Endothelial cell of umbilical vein (primary cell): ENCODE results near the gene DGKB. TPM values are rescaled to one million over a fixed set of nuclear protein-coding genes. Genes with fewer than 3 reads are reported as not detected.

Experiments used
- BruUV-seq: library from RNA; stranded (reverse); fragments of 400-500 nt; replicated peaks from 2 replicates; lab custom pipeline; 2021; lab: Mats Ljungman, UMichigan
- CTCF ChIA-PET: fragments of 300-600, 350-600 bp; sonication (Branson Sonifier 250); formaldehyde crosslinking; loops from one replicate; lab custom pipeline; 2021; ENCODE audit warnings: antibody characterized with exemption, inconsistent platforms; lab: Charles Lee
- POLR2A ChIA-PET: fragments of 300-600, 350-600 bp; sonication (Branson Sonifier 250); formaldehyde crosslinking; loops from one replicate; lab custom pipeline; 2021; ENCODE audit warnings: antibody characterized with exemption, inconsistent platforms; lab: Charles Lee
- DNase-seq: peaks from one replicate; pipeline ENCODE4 v3.0.0-alpha.2; 2011; ENCODE audit warnings: low read depth, low spot score
- FAIRE-seq: peaks from 2 replicates; lab custom pipeline; 2011; peaks lifted over from hg19 to GRCh38; lab: Jason Lieb, UNC
- H2AFZ ChIP-seq: 2 replicates; pipeline ENCODE4 v1.6.0; 2012; ENCODE audit warnings: low read depth, low read length, control low read depth, inconsistent platforms
- H3K27ac ChIP-seq: 2 replicates; pipeline ENCODE4 v1.5.1; 2011; ENCODE audit warnings: low read depth, mild to moderate bottlenecking, control low read depth, low read length, moderate library complexity; ENCODE audit not compliant: insufficient read depth
- H3K27me3 ChIP-seq, 2 experiments: 2 replicates each; pipeline versions ENCODE4 v1.6.0 to v1.6.1; 2011; ENCODE audit warnings: low read length in 2 of 2, mixed read lengths in 1 of 2; ENCODE audit not compliant: control insufficient read depth in 2 of 2, insufficient read depth in 2 of 2
- H3K36me3 ChIP-seq, 2 experiments: 2 replicates in 1 of 2; 3 replicates in 1 of 2; pipeline ENCODE4 v1.5.1; 2011; ENCODE audit warnings: low read length in 2 of 2, mild to moderate bottlenecking in 1 of 2, moderate library complexity in 1 of 2; ENCODE audit not compliant: control insufficient read depth in 2 of 2, insufficient read depth in 2 of 2; ENCODE audit errors: extremely low read depth in 1 of 2
- H3K4me1 ChIP-seq: 3 replicates; pipeline ENCODE4 v1.5.1; 2011; ENCODE audit warnings: mild to moderate bottlenecking, low read length; ENCODE audit not compliant: control insufficient read depth, insufficient read depth; ENCODE audit errors: extremely low read depth
- H3K4me2 ChIP-seq: 2 replicates; pipeline ENCODE4 v1.6.1; 2011; ENCODE audit warnings: low read length, control low read depth, mixed read lengths; ENCODE audit not compliant: insufficient read depth
- H3K4me3 ChIP-seq, 3 experiments: fragments of 200-600 bp in 1 of 3; sonication (generic), shearing (Covaris generic) in 1 of 3; replicated peaks in 1 of 3; 2 replicates each; pipeline ENCODE4 v1.5.1; 2011 to 2016; ENCODE audit warnings: control low read depth in 3 of 3, low read length in 3 of 3, mild to moderate bottlenecking in 2 of 3, inconsistent platforms in 1 of 3, low read depth in 1 of 3, moderate library complexity in 1 of 3; ENCODE audit not compliant: insufficient read depth in 1 of 3
- H3K79me2 ChIP-seq: 2 replicates; pipeline ENCODE4 v1.6.0; 2012; ENCODE audit warnings: low read length, inconsistent platforms; ENCODE audit not compliant: control insufficient read depth, insufficient read depth
- H3K9ac ChIP-seq: replicated peaks from 2 replicates; pipeline ENCODE3; 2011; ENCODE audit warnings: low read length, control low read depth; ENCODE audit not compliant: insufficient read depth; ENCODE audit errors: extremely low read depth
- H3K9me1 ChIP-seq: replicated peaks from 3 replicates; pipeline ENCODE4 v1.6.0; 2011; ENCODE audit warnings: mild to moderate bottlenecking, low read length; ENCODE audit not compliant: control insufficient read depth, insufficient read depth; ENCODE audit errors: extremely low read depth
- H3K9me3 ChIP-seq: replicated peaks from 2 replicates; pipeline ENCODE4 v1.5.1; 2012; ENCODE audit warnings: low read length, inconsistent platforms; ENCODE audit not compliant: control insufficient read depth, insufficient read depth
- H4K20me1 ChIP-seq: replicated peaks from 2 replicates; pipeline ENCODE3; 2011; ENCODE audit warnings: mild to moderate bottlenecking, low read length; ENCODE audit not compliant: control insufficient read depth, insufficient read depth; ENCODE audit errors: extremely low read depth
- EZH2 ChIP-seq: IDR thresholded peaks from 2 replicates; pipeline ENCODE4 v1.6.1; 2012; ENCODE audit warnings: borderline replicate concordance, low read depth, mild to moderate bottlenecking, moderate library complexity, low read length, inconsistent platforms; ENCODE audit not compliant: severe bottlenecking
- FOS ChIP-seq: IDR thresholded peaks from 2 replicates; pipeline ENCODE4 v1.6.1; 2011; ENCODE audit warnings: mild to moderate bottlenecking, low read length, moderate library complexity, borderline replicate concordance; ENCODE audit not compliant: insufficient read depth
- GATA2 ChIP-seq: IDR thresholded peaks from 2 replicates; pipeline ENCODE4 v1.7.0; 2011; ENCODE audit warnings: low read depth, mild to moderate bottlenecking, moderate library complexity, mixed read lengths, low read length; ENCODE audit not compliant: insufficient read length, insufficient read depth
- JUN ChIP-seq: IDR thresholded peaks from 2 replicates; pipeline ENCODE4 v1.6.1; 2011; ENCODE audit warnings: borderline replicate concordance, low read depth; ENCODE audit not compliant: insufficient read length, insufficient read depth
- MYC ChIP-seq: IDR thresholded peaks from one replicate; pipeline ENCODE4 v1.6.1; 2011; ENCODE audit warnings: mild to moderate bottlenecking, low read depth, low read length
- POLR2A ChIP-seq: IDR thresholded peaks from 2 replicates; pipeline ENCODE4 v1.6.1; 2012; ENCODE audit warnings: low read depth, mild to moderate bottlenecking, control low read depth, low read length
- POLR2AphosphoS5 ChIP-seq: IDR thresholded peaks from 2 replicates; pipeline ENCODE4 v1.6.1; 2012; ENCODE audit warnings: low read depth, mild to moderate bottlenecking, control low read depth, low read length, moderate library complexity; ENCODE audit not compliant: insufficient read depth
- dilution Hi-C: fragments of 300-500 bp; cut with MboI; formaldehyde crosslinking; loops from one replicate; pipeline ENCODE4 v1.15.0; 2019; ENCODE audit warnings: low sequenced_read_pairs; ENCODE audit not compliant: extremely low pct_ligation_motif_present
- intact Hi-C: fragments of 100-400 bp; cut with micrococcal nuclease; formaldehyde crosslinking; loops from one replicate; pipeline ENCODE4 v1.10.0; 2022
- polyA plus RNA-seq, 4 experiments: library from polyadenylated mRNA; depleted of rRNA in 3 of 4; stranded (reverse) in 3 of 4; unstranded in 1 of 4; fragments of >200 nt; gene quantifications; 2 replicates each; pipeline versions ENCODE4 v1.2.1 to v1.2.3, GENCODE V29; 2011 to 2012; ENCODE audit warnings: missing spikeins in 1 of 4
- total RNA-seq: library from RNA; stranded (reverse); gene quantifications from 2 replicates; pipeline ENCODE4 v1.2.3, GENCODE V29; 2021
- TF ChIP-seq, protein P1 (sequence below): IDR thresholded peaks from 2 replicates; pipeline ENCODE4 v1.6.1; 2011; ENCODE audit not compliant: insufficient read depth, insufficient read length
- TF ChIP-seq, protein P2 (sequence below), 2 donors: IDR thresholded peaks; 1 replicate in 1 of 2; 2 replicates in 1 of 2; pipeline ENCODE4 v1.5.1; 2011; ENCODE audit warnings: low read length in 2 of 2, mild to moderate bottlenecking in 2 of 2, moderate library complexity in 2 of 2, control low read depth in 1 of 2, inconsistent platforms in 1 of 2, low read depth in 1 of 2; ENCODE audit not compliant: insufficient read depth in 1 of 2; ENCODE audit errors: extremely low read depth in 1 of 2

The DGKB gene
- total and polyA plus RNA-seq, 2 donors (not counting 3 experiments of a cell fraction or from before 2014, with no cell fraction given): not detected

DNA sequence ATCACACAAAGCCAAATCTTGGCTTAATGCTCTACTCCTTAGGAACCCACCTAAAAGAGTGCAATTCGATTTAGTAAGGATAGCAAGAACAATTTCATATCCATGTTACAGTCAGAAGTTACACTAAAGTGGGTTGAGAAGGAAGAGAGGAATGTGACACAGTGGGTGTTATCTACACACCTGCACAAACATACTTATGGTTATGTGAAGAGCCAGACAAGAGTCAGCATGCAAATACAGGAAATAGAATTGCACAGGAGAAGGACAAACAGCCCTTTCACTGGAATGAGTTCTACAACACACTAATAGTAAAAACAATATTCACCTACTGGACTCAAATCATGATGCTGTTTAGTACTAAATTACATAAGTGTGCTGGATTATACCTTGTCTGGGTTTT lies 262.8 kb downstream of the DGKB start:
- CTCF ChIA-PET: no interaction called here
- no TSS peak for BruUV-seq
- TF ChIP-seq POLR2AphosphoS5 (no peak), JUN (no peak), EZH2 (no peak), FOS (no peak), GATA2 (no peak), POLR2A (no peak), MYC (no peak)
- TF ChIP-seq, protein P1, sequence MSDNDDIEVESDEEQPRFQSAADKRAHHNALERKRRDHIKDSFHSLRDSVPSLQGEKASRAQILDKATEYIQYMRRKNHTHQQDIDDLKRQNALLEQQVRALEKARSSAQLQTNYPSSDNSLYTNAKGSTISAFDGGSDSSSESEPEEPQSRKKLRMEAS: no peak
- TF ChIP-seq, protein P2, sequence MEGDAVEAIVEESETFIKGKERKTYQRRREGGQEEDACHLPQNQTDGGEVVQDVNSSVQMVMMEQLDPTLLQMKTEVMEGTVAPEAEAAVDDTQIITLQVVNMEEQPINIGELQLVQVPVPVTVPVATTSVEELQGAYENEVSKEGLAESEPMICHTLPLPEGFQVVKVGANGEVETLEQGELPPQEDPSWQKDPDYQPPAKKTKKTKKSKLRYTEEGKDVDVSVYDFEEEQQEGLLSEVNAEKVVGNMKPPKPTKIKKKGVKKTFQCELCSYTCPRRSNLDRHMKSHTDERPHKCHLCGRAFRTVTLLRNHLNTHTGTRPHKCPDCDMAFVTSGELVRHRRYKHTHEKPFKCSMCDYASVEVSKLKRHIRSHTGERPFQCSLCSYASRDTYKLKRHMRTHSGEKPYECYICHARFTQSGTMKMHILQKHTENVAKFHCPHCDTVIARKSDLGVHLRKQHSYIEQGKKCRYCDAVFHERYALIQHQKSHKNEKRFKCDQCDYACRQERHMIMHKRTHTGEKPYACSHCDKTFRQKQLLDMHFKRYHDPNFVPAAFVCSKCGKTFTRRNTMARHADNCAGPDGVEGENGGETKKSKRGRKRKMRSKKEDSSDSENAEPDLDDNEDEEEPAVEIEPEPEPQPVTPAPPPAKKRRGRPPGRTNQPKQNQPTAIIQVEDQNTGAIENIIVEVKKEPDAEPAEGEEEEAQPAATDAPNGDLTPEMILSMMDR (IDR thresholded peaks at IDR 0.05; ENCODE audit: extremely low read depth in 1 of 2, insufficient read depth in 1 of 2, low read depth in 1 of 2, low read length in 2 of 2): no peak
- Histone ChIP-seq H3K27me3 (no peaks in the 10 kb centered on the region), H3K27ac (no peak overlapping the region), H3K9ac (no peak overlapping the region), H2AFZ (no peak overlapping the region), H4K20me1 (no peaks in the 10 kb centered on the region), H3K79me2 (no peaks in the 10 kb centered on the region), H3K9me1 (no peaks in the 10 kb centered on the region), H3K4me1 (no peaks in the 10 kb centered on the region), H3K4me2 (no peak overlapping the region), H3K36me3 (no peaks in the 10 kb centered on the region), H3K9me3 (no peaks in the 10 kb centered on the region), H3K4me3 (no peak overlapping the region)
- intact Hi-C loops (no loop called here), dilution Hi-C loops (no loop called here)
- FAIRE-seq (no peak), DNase-seq (no peak)
- POLR2A ChIA-PET: no interaction called here
